Panc1 (cell line): Measurements from ENCODE around the gene TPRN.

Source experiments
- CTCF ChIP-seq: fragments of 450-650 bp; IDR thresholded peaks from 2 replicates; pipeline ENCODE4 v1.5.1; 2017; ENCODE audit warnings: mild to moderate bottlenecking
- POLR2AphosphoS5 ChIP-seq: IDR thresholded peaks from 2 replicates; pipeline ENCODE4 v1.6.1; 2012; ENCODE audit warnings: mild to moderate bottlenecking, low read depth, low read length, moderate library complexity
- REST ChIP-seq, 2 experiments: IDR thresholded peaks; 2 replicates each; pipeline ENCODE4 v1.6.1; 2011 to 2012; ENCODE audit warnings: low read depth in 2 of 2, control low read depth in 1 of 2, low read length in 1 of 2, mild to moderate bottlenecking in 1 of 2, moderate library complexity in 1 of 2; ENCODE audit not compliant: insufficient read depth in 1 of 2

- no peak for TF ChIP-seq CTCF
- no peak for TF ChIP-seq POLR2AphosphoS5
- no peak for TF ChIP-seq REST (IDR thresholded peaks at IDR 0.05; ENCODE audit: insufficient read depth in 1 of 2, low read depth in 2 of 2, low read length in 1 of 2)
These were observed 17.7 kb downstream of the TPRN start for GRCh38 chr9:137182836-137183235.
